GM12892 (cell line): ENCODE measurements around the gene REPS2.
A peak's percentile ranks its signal among the peaks of the same experiment; 100 is the strongest.

Source experiments
- DNase-seq: peaks from one replicate; pipeline ENCODE4 v3.0.0; 2011; ENCODE audit not compliant: insufficient read length
- FAIRE-seq: peaks from 2 replicates; lab custom pipeline; 2011; peaks lifted over from hg19 to GRCh38; lab: Jason Lieb, UNC
- POLR2A ChIP-seq: IDR thresholded peaks from 2 replicates; pipeline ENCODE4 v1.6.1; 2011; ENCODE audit warnings: low read depth, low read length, control low read depth
- POLR2AphosphoS5 ChIP-seq: IDR thresholded peaks from 2 replicates; pipeline ENCODE4 v1.6.1; 2011; ENCODE audit warnings: low read depth, low read length, control low read depth
- TAF1 ChIP-seq: IDR thresholded peaks from 2 replicates; pipeline ENCODE4 v1.6.1; 2011; ENCODE audit warnings: low read depth, mild to moderate bottlenecking, control low read depth, low read length, borderline replicate concordance

The REPS2 gene

DNA sequence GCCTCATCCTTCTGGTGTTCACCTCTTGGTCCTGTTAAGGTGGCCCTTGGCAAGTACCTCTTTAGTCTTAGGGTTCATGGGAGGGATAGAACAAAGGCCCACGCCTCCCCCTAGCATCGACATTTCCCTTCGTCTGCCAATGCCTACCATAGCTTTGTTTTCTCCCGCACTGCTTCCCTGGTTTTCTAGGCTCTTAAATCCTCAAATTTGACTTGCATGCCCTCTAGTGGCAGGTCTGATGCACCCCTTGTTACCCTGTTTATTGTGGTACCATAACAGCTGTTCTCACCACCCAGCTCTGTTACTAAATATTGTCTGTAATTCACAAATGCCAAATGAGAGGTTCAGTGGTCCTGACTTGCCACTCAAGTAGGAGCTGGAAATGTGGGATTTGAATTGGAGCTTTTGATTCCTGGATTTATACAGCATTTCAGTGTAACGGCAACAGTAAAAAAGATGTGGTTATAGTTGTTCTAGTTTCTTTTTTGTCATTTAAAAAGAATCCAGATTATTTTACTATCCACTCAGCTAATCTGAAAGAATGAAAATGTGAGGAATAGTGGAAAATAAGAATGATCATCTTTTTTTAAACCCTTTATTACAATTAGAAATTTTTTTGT is 100.1 kb downstream of the REPS2 start:
- FAIRE-seq (peak; percentile 91), DNase-seq (peak; percentile 5)
- TF ChIP-seq POLR2AphosphoS5: no peak
- no peak for TF ChIP-seq TAF1
- TF ChIP-seq POLR2A: no peak

DNA sequence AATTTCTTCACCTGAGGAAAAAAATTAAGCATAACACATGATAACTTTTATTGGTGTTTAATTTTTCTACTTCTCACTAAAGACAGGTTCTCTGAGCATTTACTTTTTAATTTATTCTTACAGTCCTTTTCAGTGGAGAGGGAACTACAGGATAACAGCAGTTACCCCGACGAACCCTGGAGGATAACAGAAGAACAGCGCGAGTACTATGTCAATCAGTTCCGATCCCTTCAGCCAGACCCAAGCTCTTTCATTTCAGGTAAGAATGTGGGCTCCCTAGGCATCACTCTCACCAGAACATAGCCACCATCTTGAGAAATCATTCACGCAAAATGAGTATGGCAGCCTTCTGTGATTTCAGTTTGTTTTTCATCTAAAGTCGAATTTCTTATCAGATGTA is 100.8 kb downstream of the REPS2 start:
- no peak for FAIRE-seq
- no peak for DNase-seq
- TF ChIP-seq TAF1: no peak
- TF ChIP-seq POLR2A: no peak
- no peak for TF ChIP-seq POLR2AphosphoS5

DNA sequence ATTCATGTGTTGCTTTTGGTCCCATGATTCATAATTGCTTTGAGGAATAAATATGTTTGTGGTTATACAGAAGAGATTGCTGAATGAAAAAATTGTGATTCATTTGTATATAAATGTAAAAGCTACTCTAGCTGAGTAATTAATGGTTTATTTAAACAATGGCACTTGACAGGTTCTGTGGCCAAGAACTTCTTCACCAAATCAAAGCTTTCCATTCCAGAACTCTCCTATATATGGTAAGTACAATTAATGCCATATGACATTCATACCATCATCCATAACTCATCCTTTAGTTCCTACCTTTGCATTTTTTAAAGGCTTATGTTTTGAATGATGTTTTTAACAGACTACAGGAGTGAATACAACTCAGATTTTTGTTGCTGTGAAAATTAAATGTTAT is 105.8 kb downstream of the REPS2 start:
- DNase-seq (no peak), FAIRE-seq (no peak)
- no peak for TF ChIP-seq POLR2AphosphoS5
- TF ChIP-seq POLR2A: no peak
- TF ChIP-seq TAF1: no peak

DNA sequence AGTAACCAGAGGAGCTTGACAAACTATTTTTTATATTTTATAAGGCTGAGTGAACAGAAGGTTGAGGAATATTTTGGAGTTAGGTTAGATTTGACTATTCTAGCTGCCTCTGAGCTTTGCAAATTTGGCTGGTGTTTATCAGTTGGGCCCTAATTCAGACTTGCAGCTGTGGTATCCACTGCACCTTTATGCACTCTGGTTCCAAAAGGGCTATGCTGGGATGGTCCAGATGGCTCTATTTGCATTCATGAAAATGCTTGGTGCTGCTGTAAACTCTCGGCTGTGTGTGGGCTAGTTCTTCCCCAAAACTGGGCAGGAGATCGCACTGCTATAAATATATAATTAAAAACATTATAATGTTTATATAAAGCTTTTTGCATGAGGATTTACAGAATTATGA is 106.3 kb downstream of the REPS2 start:
- DNase-seq (no peak), FAIRE-seq (no peak)
- no peak for TF ChIP-seq POLR2AphosphoS5
- no peak for TF ChIP-seq POLR2A
- no peak for TF ChIP-seq TAF1

GRCh38 chrX:17053502-17053901 is 107.0 kb downstream of the REPS2 start:
- DNase-seq (no peak), FAIRE-seq (no peak)
- TF ChIP-seq POLR2AphosphoS5: no peak
- no peak for TF ChIP-seq TAF1
- no peak for TF ChIP-seq POLR2A

GRCh38 chrX:17056868-17057608 is 110.6 kb downstream of the REPS2 start:
- DNase-seq (no peak), FAIRE-seq (no peak)
- TF ChIP-seq POLR2AphosphoS5: no peak
- TF ChIP-seq TAF1: no peak
- no peak for TF ChIP-seq POLR2A

DNA sequence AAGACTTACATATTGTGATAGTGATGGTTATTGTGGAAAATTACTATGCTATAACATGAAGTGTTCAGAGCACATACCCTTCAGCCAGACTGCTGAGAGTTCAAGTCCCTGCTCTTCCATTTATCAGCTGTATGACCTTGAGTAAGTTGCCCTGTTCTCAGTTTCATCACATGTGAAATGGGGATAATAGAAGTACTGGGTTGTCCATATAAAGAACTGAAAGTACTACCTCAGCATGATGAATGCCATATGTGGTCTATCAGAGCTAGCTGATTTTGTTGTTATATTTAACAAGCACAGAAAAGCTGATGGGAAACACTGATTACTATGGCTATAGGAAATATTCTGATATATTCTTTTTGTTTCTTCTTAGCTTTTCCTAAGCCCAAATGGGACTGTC is 115.6 kb downstream of the REPS2 start:
- DNase-seq (no peak), FAIRE-seq (peak; percentile 17)
- TF ChIP-seq POLR2AphosphoS5 (no peak), POLR2A (no peak), TAF1 (no peak)

DNA sequence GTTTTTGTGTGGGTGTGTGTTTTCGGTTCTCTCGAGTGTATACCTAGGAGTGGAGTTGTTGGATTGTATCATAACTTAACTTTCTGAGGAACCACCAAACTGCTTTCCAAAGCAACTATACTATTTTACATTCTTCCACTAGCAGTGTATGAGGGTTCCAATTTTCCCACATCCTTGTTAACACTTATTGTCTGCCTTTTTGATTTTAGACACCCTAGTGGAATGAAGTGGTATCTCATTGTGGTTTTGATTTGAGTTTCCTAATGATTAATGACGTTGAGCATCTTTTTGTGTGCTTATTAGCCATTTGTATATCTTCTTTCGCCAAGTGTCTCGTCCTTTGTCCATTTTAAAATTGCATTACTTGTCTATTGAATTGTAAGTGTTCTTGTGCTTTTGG is 118.6 kb downstream of the REPS2 start:
- no peak for TF ChIP-seq POLR2A
- no peak for TF ChIP-seq POLR2AphosphoS5
- TF ChIP-seq TAF1: no peak
- peak; percentile 58 for FAIRE-seq
- no peak for DNase-seq

DNA sequence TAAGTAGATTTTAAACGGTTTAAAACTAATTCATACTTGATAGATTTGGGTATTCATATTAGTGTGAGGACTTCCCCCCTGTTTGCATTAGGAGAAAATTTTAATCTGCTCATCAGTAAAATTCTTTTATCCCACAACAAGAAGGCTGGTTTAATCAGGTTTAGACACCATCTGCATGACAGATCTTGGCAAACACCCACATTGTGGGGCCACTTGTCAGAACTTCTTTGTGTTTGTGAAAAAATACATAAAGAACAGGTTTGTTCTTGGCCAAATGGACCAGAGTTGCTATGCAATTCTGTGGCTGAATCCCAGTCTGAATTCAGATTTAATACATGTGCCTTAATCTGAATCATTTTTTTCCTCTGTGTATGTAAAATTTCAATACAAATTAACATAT is 121.1 kb downstream of the REPS2 start:
- no peak for DNase-seq
- no peak for TF ChIP-seq POLR2AphosphoS5
- TF ChIP-seq TAF1: no peak
- FAIRE-seq: no peak

- no peak for DNase-seq
- FAIRE-seq: no peak
- TF ChIP-seq POLR2AphosphoS5 (no peak), TAF1 (no peak), POLR2A (no peak)
Observed at GRCh38 chrX:17072301-17072700, 125.8 kb downstream of the REPS2 start.

GRCh38 chrX:17072721-17073230 is 126.3 kb downstream of the REPS2 start:
- FAIRE-seq (no peak), DNase-seq (no peak)
- TF ChIP-seq POLR2A (no peak), TAF1 (no peak), POLR2AphosphoS5 (no peak)

DNA sequence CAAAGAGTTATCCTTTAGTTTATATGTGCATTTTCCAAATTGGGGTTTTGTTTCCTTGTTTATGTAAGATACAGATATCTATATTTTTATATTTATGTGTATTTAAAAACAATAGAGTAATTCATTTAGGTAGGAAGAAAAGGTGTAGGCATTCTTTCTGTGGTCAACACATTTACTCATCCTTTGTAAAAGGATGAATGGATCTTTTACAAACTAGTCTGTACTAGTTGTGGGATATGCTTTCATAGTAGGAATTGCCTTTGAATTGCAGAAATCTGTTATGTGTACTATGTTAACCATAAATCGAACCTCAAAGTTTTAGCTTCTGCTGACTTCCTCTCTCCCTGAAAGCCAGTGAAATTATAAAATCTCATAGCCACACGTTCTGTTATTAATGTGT is 128.5 kb downstream of the REPS2 start:
- DNase-seq (no peak), FAIRE-seq (no peak)
- TF ChIP-seq TAF1 (no peak), POLR2A (no peak), POLR2AphosphoS5 (no peak)
